HG02759 (cell line): ENCODE measurements around the gene G6PC1.
"Not testable (repeated sequence)": the region's sequence is repeated elsewhere in the genome, so short reads cannot be mapped to it uniquely, and the experiment has no call there.

Experiments
- ATAC-seq: cut with Tn5 transposase; IDR thresholded peaks from one replicate; pipeline ENCODE4 v1.9.1; 2021; ENCODE audit warnings: mild to moderate bottlenecking, moderate library complexity; ENCODE audit not compliant: unreplicated experiment

G6PC1 gene

DNA sequence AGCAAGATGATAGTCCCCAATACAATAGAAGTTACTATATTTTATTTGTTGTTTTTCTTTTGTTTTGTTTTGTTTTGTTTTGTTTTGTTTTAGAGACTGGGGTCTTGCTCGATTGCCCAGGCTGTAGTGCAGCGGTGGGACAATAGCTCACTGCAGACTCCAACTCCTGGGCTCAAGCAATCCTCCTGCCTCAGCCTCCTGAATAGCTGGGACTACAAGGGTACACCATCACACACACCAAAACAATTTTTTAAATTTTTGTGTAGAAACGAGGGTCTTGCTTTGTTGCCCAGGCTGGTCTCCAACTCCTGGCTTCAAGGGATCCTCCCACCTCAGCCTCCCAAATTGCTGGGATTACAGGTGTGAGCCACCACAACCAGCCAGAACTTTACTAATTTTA, 618 bp upstream of the G6PC1 start:
- not testable (repeated sequence) for ATAC-seq

DNA sequence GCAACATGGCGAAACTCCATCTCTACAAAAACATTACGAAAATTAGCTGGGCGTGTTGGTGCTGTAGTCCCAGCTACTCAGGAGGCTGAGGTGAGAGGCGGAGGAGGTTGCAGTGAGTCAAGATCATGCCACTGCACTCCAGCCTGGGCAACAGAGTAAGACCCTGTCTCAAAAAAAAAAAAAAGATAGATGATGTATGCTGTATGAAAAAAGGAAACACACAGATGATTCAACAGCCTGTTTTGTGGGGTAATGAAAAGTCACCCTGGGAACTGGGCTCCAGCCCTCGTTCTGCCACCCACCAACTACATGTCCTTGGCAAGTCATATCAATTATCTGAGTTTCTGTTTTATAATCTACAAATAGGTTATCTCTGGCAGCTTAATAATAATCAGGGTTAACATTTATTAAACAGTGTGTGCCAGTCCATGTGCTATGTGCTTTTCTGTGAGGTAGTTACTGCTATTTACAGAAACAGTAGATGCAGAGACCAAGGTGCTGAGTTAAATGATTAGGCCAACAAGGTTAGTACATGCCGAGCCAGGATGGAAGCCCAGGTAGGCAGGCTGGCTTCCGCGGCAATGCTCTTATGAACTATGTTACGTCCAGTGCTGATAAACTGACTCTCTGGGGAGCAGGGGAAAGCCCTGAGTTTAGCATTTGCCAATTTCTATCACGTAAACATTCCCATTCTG, 1.1 kb downstream of the G6PC1 start:
- ATAC-seq, result no peak

DNA sequence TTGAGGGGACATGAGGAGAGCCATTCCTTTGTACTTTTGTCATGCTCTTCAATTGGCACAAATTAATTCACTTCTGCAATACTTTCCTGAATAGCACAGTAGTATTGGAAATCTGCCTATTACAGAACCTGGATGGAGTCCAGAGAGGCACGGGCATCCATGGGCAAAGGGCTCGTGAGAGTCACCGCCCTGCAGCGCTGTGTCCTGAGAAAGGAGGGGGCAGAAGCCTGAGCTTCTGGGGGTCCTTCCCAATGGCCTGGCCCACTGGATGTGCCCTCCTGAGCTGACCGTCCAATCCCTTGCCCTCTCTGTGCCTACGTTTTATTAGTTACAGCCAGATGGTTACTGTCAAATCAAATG, 3.5 kb downstream of the G6PC1 start:
- no peak for ATAC-seq

DNA sequence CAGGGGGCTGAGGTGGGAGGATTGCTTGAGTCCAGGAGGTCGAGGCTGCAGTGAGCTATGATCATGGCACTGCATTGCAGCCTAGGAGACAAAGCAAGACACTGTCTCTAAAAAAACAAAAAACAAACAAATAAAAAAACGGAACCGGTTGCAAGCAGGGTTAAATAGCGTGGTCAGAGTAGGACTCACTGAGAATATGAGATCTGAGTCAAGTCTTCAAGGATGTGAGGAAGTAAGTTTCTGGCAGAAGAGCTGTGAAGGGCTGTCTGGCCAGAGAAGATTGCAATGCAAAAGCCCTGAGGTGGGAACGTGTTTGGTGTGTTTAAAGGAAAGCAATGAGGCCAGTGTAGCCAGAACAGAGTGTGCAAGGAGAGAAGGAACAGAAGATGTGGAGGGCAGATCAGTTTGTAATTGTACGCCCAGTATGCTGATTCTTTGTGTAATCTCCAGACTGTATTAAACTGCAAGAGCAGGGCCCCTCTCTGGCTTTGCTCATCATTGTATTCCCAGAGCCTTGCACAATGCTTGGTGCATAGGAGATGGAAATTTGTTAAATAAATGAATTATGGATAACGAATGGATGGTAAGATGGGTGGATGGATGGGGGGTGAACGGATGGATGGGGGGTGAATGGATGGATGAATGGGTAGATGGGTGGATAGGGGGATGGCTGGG, 6.3 kb downstream of the G6PC1 start:
- no peak for ATAC-seq

DNA sequence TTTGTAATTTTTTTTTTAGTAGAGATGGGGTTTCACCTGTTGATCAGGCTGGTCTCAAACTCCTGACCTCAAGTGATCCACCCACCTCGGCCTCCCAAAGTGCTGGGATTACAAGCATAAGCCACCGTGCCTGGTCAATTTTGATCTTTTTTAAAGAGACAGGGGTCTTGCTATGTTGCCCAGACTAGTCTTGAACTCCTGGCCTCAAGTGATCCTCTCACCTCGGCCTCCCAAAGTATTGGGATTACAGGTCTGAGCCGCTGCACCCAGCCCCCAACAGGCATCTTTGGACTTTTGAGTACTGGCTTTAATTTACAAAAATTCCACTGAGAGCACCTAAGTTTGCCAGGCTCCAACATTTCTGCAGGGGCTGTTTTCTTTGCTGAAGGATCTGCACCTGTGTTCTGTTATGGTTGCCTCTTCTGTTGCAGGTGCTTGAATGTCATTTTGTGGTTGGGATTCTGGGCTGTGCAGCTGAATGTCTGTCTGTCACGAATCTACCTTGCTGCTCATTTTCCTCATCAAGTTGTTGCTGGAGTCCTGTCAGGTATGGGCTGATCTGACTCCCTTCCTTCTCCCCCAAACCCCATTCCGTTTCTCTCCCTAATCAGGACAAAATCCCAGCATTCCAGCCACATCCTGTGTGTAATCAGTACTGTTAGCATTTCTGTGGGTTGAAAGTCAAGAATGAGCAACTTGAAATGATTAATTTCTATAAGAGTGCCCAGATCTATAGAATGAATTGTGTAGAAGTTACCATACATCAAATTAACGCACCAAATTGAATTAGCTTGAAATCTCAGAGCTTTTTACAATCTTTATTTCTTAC, 8.5 kb downstream of the G6PC1 start:
- ATAC-seq, result no peak

DNA sequence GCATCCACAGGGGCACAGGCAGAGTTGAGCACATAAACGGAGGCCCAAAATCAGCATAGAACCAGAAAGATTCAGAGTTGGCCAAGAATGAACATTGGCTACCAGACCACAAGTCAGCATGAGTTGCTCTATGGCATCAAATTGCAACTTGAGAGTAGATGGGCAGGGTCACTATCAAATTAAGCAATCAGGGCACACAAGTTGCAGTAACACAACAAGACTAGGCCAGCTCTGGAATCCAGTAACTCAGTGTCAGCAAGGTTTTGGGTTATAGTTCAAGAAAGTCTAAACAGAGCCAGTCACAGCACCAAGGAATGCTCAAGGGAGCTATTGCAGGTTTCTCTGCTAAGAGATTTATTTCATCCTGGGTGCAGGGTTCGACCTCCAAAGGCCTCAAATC, 12.9 kb downstream of the G6PC1 start:
- ATAC-seq, result no peak

DNA sequence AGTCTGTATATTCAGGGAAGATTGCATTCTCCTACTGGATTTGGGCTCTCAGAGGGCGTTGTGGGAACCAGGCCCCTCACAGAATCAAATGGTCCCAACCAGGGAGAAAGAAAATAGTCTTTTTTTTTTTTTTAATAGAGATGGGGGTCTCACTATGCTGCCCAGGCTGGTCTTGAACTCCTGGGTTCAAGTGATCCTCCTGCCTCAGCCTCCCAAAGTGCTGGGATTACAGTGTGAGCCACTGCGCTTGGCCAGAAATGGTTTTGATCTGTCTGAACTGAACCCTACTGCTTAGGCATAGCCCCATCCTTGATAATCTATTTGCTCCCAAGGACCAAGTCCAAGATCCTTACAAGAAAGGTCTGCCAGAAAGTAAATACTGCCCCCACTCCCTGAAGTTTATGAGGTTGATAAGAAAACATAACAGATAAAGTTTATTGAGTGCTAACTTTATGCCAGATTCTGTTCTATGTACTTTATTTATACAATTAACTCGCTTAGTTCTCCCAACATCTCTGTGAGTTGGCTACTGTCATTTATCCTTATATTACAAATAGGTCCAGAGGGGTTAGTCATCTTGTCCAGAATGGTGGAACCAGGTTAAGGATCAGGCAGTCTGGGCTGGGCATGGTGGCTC, 13.5 kb downstream of the G6PC1 start:
- ATAC-seq, result no peak

DNA sequence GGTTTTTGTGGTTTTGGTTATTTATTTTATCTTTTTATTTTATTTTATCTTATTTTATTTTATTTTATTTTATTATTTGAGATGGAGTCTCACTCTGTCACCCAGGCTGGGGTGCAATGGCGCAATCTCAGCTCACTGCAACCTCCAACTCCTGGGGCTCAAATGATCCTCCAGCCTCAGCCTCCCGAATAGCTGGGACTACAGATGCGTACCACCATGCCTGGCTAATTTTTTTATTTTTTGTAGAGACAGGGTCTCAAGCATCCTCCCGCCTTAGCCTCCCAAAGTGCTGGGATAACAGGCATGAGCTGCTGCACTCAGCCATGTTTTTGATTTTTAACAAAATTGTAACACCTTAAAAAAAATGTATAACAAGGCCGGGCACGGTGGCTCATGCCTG, 14.7 kb downstream of the G6PC1 start:
- ATAC-seq, result not testable (repeated sequence)

DNA sequence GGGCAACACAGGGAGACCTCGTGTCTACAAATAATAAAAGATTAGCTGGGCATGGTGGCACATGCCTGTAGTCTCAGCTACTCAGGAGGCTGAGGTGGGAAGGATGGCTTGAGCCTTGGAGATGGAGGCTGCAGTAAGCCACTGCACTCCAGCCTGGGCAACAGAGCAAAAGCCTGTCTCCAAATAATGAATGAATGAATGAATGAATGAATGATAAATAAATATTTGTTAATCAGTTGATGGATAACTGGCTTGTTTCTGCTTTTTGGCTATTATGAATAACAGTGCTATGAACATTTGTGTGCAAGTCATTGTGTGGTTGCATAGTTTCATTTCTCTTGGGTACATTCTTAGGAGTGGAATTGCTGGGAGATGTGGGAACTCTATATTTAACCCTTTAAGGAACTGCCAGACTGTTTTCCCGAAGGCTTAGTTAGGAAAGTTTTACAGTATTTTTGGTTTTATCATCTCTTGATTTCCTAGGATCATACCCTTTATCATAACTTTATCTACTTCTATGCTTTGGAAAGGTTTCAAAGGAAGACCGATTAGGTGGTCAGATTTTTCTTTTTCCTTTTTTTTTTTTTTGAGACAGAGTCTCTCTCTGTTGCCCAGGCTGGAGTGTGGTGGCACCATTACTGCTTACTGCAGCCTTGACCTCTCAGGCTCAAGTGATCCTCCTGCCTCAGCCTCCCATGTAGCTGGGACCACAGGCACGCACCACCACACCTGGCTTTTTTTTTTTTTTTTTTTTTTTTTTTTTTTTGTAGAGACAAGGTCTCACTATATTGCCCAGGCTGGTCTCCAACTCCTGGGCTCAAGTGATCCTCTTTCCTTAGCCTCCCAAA, 16.0 kb downstream of the G6PC1 start:
- not testable (repeated sequence) for ATAC-seq

DNA sequence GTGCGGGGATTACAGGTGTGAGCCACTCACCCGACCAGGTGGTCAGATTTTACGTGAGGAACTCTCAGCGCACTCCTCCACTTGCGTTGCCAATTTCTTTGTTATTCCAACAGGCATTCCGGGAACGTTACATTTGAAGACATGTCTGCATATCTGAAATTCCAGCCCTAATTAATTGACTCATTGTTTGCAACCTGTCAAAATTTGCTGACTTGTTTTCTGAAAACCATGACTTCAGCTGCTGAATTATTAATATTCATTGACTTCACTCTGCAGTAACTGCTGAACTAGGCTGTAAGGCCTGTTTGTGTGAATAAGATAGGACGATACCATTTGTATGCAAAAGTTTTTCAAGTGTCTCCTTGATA, 16.6 kb downstream of the G6PC1 start:
- ATAC-seq, result no peak

DNA sequence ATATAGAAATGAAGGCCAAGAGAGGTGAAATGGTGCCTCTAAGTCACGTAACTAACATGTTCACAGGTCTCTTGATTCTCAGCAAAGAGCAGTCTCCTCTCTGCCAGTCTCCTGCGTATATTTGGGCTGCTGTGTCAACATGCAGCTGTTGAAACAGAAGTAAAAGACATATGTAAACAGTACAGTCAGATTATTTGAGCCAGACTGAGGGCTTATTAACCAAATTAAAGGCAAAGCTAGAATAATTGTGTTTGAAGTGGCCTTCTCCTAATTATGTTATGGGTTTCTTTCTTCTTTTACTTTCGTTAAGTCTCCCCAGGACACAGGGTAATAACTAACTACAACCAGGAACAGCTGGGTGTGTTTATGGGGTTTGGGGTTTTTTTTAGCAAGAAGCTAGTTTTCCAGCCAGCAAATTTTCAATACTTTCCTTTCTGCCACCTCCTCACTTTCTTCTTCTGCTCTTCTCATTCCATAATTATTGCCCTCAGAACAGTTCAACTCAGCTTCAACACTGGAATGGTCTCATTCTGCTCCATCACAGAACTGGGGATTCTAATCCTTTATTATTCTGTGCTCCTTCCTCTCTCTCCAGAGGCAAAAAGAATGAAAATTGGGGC, 18.4 kb downstream of the G6PC1 start:
- no peak for ATAC-seq

DNA sequence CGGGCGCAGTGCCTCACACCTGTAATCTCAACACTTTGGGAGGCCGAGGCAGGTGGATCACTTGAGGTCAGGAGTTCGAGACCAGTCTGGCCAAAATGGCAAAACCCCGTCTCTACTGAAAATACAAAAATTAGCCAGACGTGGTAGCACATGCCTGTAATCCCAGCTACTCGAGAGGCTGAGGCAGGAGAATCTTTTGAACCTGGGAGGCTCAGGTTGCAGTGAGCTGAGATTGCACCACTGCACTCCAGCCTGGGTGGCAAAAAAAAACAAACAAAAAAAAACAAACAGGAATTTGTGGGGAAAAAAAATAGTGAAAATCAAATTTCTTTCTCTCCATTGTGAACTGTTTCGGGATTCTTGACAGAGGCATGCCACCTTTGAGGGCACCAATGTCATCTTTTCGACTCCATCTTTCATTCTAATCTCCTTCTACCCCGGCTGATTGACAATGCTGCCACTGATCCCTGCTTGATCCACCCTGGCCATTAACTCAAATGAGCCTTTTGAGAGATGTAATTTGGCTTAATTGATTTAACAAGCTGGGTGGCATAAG, 19.0 kb downstream of the G6PC1 start:
- ATAC-seq, result not testable (repeated sequence)

DNA sequence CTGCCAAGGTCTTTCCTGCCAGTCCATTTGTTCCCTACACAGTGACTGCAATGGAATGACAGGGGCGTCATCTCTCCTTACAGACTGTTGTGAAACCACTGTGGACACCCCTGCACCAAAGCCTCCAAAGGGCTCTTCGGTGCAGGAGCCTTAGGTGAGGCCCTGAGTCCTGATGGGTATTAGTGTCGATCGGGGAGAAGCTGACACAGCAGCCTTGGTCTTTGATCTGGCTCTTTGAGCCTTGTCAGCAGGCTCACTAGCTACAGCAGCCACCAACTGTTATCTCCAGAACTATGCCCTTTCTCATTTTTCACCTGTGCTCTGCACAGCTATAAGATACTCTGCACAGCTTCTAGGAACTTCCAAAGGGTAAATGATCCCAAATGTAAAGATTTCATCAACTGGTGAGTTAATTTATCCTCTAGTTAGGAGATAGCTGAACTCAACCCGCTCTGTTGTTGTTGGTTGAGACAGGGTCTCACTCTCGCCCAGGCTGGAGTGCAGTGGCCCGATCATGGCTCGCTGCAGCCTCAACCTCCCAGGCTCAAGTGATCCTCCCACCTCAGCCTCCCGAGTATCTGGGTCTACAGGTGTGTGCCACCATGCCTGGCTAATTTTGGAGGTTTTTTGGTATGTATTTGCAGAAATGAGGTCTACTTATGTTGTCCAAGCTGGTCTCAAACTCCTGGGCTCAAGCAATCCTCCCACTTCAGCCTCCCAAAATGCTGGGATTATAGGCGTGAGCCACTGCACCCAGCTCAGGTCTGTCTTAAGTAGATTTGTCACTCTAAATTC, 19.7 kb downstream of the G6PC1 start:
- no peak for ATAC-seq

DNA sequence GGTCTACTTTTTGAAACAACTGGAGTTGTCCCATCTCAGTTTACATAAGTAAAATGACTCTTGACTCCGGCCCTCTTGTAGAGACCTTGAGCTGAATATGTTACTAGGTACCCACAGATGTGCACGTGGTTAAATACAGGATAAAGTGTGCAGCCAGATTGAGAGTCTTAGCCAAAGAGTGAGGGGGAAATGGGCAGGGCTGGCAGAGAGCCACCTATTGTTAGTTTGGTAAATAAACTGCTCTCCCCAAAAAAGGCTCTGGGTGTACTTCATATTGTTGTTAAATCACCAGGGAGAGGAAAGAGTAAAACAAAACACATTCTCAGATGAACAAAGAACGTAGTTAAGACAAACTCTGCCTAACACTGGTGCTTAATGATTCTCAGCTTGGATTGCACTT, 20.3 kb downstream of the G6PC1 start:
- ATAC-seq, result no peak

DNA sequence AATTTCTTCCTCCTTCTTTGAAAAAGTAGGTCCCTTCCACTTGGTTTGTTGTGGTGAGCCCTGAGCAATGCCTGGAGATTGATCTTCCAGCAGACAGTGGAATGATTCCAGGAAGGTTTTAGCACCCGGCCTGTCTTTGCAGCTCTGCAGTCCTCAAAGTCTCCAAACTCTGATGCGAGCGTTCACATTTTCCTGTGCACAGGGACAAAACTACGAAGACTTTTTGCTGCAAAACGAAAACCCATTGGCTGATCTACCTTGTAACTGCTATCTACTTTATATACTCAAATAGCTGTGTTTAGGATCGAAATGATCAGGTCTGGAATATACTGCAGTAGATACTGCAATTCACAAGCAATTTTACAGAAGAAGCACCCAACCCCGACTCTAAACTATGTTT, 21.7 kb downstream of the G6PC1 start:
- ATAC-seq, result no peak

DNA sequence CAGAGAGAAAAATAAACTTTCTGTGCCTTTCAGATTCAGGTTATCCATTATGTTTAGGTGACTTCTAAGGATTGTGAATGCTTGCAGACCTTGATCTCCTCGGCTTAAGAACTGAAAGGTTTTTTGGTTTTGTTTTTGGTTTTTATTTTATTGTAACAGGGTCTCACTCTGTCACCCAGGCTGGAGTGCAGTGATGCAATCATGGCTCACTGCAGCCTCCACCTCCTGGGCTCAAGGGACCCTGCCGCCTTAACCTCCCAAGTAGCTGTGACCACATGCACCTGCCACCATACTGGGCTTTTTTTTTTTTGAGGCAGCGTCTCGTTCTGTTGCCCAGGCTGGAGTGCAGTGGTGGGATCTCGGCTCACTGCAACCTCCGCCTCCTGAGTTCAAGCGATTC, 22.9 kb downstream of the G6PC1 start:
- not testable (repeated sequence) for ATAC-seq

DNA sequence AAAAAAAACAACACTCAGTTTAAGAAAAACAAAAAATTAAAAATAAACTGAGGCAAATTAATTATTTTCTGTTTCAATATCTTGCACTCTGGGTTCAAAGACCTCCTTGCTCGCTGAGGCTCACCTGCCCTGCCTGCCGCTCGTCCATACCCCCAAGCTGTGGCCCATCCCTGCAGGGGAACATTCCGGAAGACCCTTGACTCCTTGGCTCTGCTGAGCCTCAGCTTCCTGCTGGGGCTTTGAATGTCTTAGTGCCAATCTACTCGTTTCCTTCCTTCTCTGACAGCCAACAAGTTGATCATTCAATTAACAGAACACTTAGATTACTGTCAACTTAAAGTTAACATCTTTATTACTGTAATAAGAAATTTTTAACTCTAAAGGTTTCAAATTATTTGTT, 24.3 kb downstream of the G6PC1 start:
- ATAC-seq, result no peak

DNA sequence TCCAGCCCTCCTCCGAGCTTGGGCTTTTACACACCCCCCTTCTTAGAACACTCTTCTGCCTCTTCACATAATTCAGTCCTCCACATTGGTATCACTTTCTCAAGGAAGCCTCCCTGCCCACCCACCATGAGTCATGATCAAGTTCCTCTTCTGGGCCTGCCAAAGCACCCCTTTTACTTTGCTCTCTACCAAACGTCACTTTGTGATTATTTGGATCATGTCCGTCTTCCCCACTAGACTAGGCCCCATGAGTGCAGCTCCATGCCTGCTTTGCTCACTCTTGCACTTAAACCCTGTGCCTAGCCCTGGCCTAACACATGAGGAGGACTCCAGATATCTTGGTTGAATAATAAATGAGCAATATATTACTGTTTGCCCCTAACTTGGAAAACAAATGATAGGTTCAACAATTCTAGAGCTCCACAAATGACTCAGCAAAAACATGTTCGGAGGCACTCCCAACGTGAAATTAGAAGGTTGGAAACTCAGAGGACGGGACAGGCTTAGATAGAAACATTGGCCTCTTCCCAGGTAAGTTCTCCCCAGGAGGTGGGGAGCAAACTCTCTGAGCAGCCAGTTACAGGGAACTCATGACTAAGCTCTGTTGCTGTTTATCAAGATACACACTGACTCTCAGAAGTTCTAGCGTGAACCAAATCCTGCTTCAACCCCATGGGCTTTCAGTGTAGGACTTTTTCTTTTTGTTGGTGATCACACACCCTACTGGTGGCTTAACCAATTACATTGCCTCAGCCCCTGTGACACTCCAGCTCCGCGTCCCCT, 28.3 kb downstream of the G6PC1 start:
- no peak for ATAC-seq
